ENCODE measurements around the gene SNUPN.
"Not testable (repeated sequence)": the region's sequence is repeated elsewhere in the genome, so short reads cannot be mapped to it uniquely, and the experiment has no call there.

Gene SNUPN

GRCh38 chr15:75583701-75584100 is 41.8 kb downstream of the SNUPN start:
- no peak for DNase-seq (ENCODE audit: low read depth in 2 of 2)

GRCh38 chr15:75582943-75583342 is 42.6 kb downstream of the SNUPN start:
- DNase-seq (ENCODE audit: low read depth in 2 of 2) = not testable (repeated sequence)

- peak; percentile 40 to 44 for DNase-seq (ENCODE audit: low read depth in 2 of 2)
Measured at GRCh38 chr15:75578948-75579920, 46.3 kb downstream of the SNUPN start, which contains the start of gene PTPN9. TSS of gene PTPN9 (minus strand) at chr15:75579315. CDS start at chr15:75578776, 539 bp downstream.

DNA sequence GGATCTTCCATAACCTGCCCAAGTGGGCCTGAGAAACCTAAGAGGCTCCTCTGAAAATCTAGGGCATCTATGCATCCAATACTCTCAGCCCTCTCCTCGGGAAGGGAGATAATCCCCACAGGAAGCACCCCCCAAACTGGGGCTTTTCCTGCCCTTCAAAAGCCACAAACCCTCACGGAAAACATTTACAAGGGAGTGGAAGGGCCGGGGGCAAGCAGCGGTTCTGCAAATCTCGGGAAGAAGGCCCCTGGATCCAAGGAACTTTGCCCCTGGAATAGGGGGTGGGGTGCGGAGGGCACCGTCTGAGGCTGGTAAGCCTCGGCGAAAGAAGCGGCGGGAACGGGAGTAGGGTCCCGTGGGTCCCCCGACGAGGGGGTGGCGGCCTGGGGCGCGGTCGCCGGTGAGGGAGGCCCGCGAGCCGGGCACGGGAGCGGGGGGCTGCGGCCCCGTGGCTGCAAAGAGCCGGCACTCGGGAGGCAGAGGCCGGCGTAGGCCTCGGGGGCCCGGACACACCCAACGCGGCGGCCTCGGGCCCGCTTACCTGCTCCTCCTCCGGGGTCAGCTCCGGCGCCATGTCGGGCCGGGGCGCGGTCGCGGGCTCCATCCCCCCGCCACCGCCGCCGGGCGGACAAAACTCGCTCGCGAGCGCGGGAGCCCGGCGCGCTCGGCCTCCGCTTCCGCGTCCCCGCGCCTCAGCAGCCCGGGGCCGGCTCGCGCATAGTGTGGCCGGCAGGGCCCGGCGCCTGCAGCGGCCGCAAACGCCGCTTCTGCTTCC is 47.2 kb downstream of the SNUPN start:
- DNase-seq (ENCODE audit: low read depth in 2 of 2) = no peak

DNA sequence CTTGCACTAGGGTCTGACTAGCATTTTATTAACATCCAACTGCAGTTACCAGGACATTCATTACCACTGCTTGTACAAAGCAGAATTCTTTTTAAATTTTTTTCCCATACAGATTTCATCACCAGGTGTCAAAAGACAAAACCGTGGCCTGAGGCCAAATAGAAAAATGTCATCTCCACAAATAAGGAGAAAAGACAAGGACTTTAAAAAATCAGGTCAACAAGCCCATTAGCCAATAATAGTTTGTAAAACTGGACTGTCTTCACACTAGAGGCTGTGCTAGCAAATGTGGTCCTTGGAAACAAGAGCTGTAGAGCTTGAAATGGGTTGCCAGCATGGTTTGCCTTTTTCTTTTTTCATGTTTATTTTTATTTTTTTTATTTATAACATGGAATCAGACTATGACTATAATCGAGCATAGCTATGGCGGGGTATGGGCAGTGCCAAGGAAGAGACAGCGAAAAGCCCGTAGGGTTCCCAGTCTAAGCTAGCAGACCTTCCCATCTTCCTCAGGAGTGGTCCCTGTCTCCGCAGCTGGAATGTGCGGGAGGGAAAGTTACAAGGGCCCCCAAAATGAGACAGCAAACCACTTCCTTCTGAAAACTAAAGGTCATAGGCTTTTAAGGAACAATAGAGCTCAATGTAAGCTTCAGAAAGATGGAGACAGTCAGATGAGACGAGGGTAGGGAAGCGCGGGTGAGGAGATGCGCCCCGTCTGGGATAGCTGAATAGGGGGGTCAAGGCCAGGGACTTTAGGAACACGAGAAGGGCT is 47.9 kb downstream of the SNUPN start:
- DNase-seq (ENCODE audit: low read depth in 2 of 2) = no peak

- no peak for DNase-seq (ENCODE audit: low read depth in 2 of 2)
Measured at GRCh38 chr15:75573648-75574384, 51.7 kb downstream of the SNUPN start.

- DNase-seq (ENCODE audit: low read depth in 2 of 2) = no peak
Measured at GRCh38 chr15:75570126-75570845, 55.2 kb downstream of the SNUPN start.

DNA sequence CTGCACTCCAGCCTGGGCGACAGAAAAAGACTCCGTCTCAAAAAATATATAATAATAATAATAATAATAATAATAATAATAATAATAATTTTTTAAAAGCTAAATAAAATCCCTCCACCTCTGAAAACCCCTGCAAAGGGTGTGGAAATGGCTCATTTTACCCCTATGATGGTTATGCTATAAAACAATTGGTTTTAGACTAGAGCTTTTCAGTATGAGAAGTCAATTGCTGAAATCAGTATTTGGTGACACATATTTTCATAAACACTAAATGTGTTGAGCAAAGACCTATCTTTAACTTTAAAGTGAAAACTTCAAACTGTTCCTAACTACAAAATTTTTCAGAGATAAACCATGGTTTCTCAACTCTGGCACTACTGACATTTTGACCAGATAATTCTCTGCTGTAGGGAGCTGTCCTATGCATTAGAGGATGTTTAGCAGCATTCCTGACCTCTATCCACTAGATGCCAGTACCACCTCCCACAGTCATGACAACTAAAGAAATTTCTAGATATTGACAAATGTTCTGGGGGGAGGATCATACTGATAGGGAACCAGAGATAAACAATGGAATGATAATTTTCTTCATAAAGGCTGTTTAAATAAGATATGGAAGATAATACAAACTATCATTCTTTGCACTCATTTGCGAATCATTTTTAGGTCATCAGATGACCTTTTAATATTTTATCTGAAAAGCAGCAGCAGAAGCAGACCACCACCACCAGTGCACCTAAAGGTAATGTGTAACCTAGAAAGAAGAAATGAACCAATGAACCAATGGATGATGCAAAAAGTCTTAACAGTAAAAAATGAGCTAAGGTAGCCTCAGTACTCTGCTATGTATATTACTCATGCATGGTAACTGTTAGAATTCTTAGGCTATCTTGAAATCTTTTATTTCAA is 60.2 kb downstream of the SNUPN start:
- no peak for DNase-seq (ENCODE audit: low read depth in 2 of 2)

- no peak for DNase-seq (ENCODE audit: low read depth in 2 of 2)
Measured at GRCh38 chr15:75561888-75562287, 63.6 kb downstream of the SNUPN start.

DNA sequence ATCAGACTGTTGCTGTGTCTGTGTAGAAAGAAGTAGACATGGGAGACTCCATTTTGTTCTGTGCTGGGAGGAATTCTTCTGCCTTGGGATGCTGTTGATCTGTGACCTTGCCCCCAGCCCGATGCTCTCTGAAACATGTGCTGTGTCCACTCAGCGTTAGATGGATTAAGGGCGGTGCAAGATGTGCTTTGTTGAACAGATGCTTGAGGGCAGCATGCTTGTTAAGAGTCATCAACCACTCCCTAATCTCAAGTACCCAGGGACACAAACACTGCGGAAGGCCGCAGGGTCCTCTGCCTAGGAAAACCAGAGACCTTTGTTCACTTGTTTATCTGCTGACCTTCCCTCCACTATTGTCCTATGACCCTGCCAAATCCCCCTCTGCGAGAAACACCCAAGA is 66.2 kb downstream of the SNUPN start:
- DNase-seq (ENCODE audit: low read depth in 2 of 2) = not testable (repeated sequence)

DNA sequence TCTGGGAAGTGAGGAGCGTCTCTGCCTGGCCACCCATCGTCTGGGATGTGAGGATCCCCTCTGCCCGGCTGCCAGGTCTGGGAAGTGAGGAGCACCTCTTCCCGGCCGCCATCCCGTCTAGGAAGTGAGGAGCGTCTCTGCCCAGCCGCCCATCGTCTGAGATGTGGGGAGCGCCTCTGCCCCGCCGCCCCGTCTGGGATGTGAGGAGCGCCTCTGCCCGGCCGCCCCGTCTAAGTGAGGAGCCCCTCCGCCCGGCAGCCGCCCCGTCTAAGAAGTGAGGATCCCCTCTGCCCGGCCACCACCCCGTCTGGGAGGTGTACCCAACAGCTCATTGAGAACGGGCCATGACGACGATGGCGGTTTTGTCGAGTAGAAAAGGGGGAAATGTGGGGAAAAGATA is 66.6 kb downstream of the SNUPN start:
- not testable (repeated sequence) for DNase-seq (ENCODE audit: low read depth in 2 of 2)

- DNase-seq (ENCODE audit: low read depth in 2 of 2) = no peak
Measured at GRCh38 chr15:75554717-75555116, 70.8 kb downstream of the SNUPN start.

DNA sequence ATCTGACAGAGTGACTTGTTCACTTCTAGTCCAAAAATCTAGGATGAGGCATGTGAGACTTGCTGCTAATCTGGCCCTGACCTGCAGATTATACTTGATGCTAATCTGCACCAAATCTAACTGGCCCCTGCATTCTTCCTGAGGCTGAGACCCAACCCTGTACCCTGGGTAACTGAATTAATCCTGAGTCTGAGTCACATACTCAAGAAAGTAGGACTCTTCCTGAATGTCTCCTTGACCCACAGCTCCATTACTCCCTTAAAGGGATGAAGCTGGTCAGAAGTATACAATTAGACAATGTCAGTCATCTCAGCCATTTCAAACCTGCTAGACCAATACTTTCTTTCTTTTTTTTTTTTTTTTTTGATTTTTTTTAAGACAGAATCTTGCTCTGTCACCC is 71.9 kb downstream of the SNUPN start:
- no peak for DNase-seq (ENCODE audit: low read depth in 2 of 2)

GRCh38 chr15:75551091-75551490 is 74.4 kb downstream of the SNUPN start:
- DNase-seq (ENCODE audit: low read depth in 2 of 2) = no peak
